Measurements from ENCODE around the gene DAPP1. TPM values are rescaled to one million over a fixed set of nuclear protein-coding genes. Genes with fewer than 3 reads are reported as not detected.

The DAPP1 gene
- total RNA-seq, 1 experiment from 2014 or later, result 7.9 TPM

GRCh38 chr4:99848591-99849001 lies 32.0 kb downstream of the DAPP1 start:
- H3K27ac ChIP-seq, result no peak overlapping the region
- H3K4me1 ChIP-seq (replicated peaks; ENCODE audit: insufficient read depth), result no peaks in the 10 kb centered on the region
- no peak overlapping the region for H3K4me2 ChIP-seq
- no peaks in the 10 kb centered on the region for H3K79me2 ChIP-seq (ENCODE audit: low read depth)
- no peak overlapping the region for H2AFZ ChIP-seq
- BruUV-seq (replicated peaks), result no TSS peak
- no peaks in the 10 kb centered on the region for H3K9me3 ChIP-seq (ENCODE audit: insufficient read depth, low read depth)
- TF ChIP-seq EZH2 (IDR thresholded peaks at IDR 0.05; ENCODE audit: low read depth) (no peak), CTCF (conservative IDR thresholded peaks at IDR 0.05) (no peak)
- no peaks in the 10 kb centered on the region; the same call in 1 of the 2 replicates for H3F3A ChIP-seq (ENCODE audit: insufficient read depth, low read depth)
- CTCF ChIA-PET, result no interaction called here
- no peak overlapping the region for H3K4me3 ChIP-seq
- H3K27me3 ChIP-seq (ENCODE audit: insufficient read depth, low read depth), result no peaks in the 10 kb centered on the region
- no peaks in the 10 kb centered on the region for H3K36me3 ChIP-seq (ENCODE audit: low read depth)
- POLR2A ChIA-PET (ENCODE audit: unreplicated experiment), result no interaction called here
- DNase-seq, result no peak
- no peaks in the 10 kb centered on the region; the same call in 1 of the 2 replicates for H3K9me2 ChIP-seq (ENCODE audit: insufficient read depth)
- intact Hi-C loops (cut with micrococcal nuclease; ENCODE audit: unreplicated experiment), result no loop called here
- no peaks in the 10 kb centered on the region for H4K20me1 ChIP-seq (ENCODE audit: insufficient read depth)

GRCh38 chr4:99852199-99852749 lies 35.6 kb downstream of the DAPP1 start:
- no peak for DNase-seq
- Histone ChIP-seq H3K27me3 (ENCODE audit: insufficient read depth, low read depth) (no peaks in the 10 kb centered on the region), H3K4me3 (no peak overlapping the region), H2AFZ (no peak overlapping the region), H4K20me1 (ENCODE audit: insufficient read depth) (no peaks in the 10 kb centered on the region), H3K36me3 (ENCODE audit: low read depth) (peaks cover 4% of the 10 kb centered on the region; the same call in 1 of the 2 replicates), H3K9me3 (ENCODE audit: insufficient read depth, low read depth) (no peaks in the 10 kb centered on the region), H3K4me1 (replicated peaks; ENCODE audit: insufficient read depth) (peaks cover 14% of the 10 kb centered on the region; the same call in 1 of the 2 replicates), H3K9me2 (ENCODE audit: insufficient read depth) (no peaks in the 10 kb centered on the region), H3F3A (ENCODE audit: insufficient read depth, low read depth) (no peaks in the 10 kb centered on the region; the same call in 1 of the 2 replicates), H3K4me2 (no peak overlapping the region), H3K27ac (no peak overlapping the region), H3K79me2 (ENCODE audit: low read depth) (no peaks in the 10 kb centered on the region)
- CTCF ChIA-PET, result no interaction called here
- POLR2A ChIA-PET (ENCODE audit: unreplicated experiment), result no interaction called here
- no TSS peak for BruUV-seq (replicated peaks)
- TF ChIP-seq EZH2 (IDR thresholded peaks at IDR 0.05; ENCODE audit: low read depth) (no peak), CTCF (conservative IDR thresholded peaks at IDR 0.05) (no peak)
- intact Hi-C loops (cut with micrococcal nuclease; ENCODE audit: unreplicated experiment), result no loop called here

- ChIA-PET CTCF (no interaction called here), POLR2A (ENCODE audit: unreplicated experiment) (no interaction called here)
- H3F3A ChIP-seq (ENCODE audit: insufficient read depth, low read depth), result no peaks in the 10 kb centered on the region; the same call in 1 of the 2 replicates
- no peaks in the 10 kb centered on the region for H3K79me2 ChIP-seq (ENCODE audit: low read depth)
- H3K9me3 ChIP-seq (ENCODE audit: insufficient read depth, low read depth), result no peaks in the 10 kb centered on the region
- no peaks in the 10 kb centered on the region for H3K27me3 ChIP-seq (ENCODE audit: insufficient read depth, low read depth)
- H3K27ac ChIP-seq, result no peak overlapping the region
- intact Hi-C loops (cut with micrococcal nuclease; ENCODE audit: unreplicated experiment), result no loop called here
- DNase-seq, result no peak
- peaks cover 14% of the 10 kb centered on the region; the same call in 1 of the 2 replicates for H3K4me1 ChIP-seq (replicated peaks; ENCODE audit: insufficient read depth)
- H4K20me1 ChIP-seq (ENCODE audit: insufficient read depth), result no peaks in the 10 kb centered on the region
- peaks cover 4% of the 10 kb centered on the region; the same call in 1 of the 2 replicates for H3K36me3 ChIP-seq (ENCODE audit: low read depth)
- H2AFZ ChIP-seq, result no peak overlapping the region
- TF ChIP-seq EZH2 (IDR thresholded peaks at IDR 0.05; ENCODE audit: low read depth), result no peak
- TF ChIP-seq CTCF (conservative IDR thresholded peaks at IDR 0.05), result no peak
- no peak overlapping the region for H3K4me2 ChIP-seq
- no peak overlapping the region for H3K4me3 ChIP-seq
- BruUV-seq (replicated peaks), result no TSS peak
- H3K9me2 ChIP-seq (ENCODE audit: insufficient read depth), result no peaks in the 10 kb centered on the region; the same call in 1 of the 2 replicates
These were observed 36.6 kb downstream of the DAPP1 start for GRCh38 chr4:99853190-99853589.

All from PC-9 (cell line).